ENCODE data around the gene SLC22A12. TPM values are rescaled to one million over a fixed set of nuclear protein-coding genes. Genes with fewer than 3 reads are reported as not detected.
"Not testable (repeated sequence)": the region's sequence is repeated elsewhere in the genome, so short reads cannot be mapped to it uniquely, and the experiment has no call there.

The SLC22A12 gene
- total RNA-seq (2014; rRNA removed), result not detected in 2 replicates
- polyA plus RNA-seq (2012), result not detected

DNA sequence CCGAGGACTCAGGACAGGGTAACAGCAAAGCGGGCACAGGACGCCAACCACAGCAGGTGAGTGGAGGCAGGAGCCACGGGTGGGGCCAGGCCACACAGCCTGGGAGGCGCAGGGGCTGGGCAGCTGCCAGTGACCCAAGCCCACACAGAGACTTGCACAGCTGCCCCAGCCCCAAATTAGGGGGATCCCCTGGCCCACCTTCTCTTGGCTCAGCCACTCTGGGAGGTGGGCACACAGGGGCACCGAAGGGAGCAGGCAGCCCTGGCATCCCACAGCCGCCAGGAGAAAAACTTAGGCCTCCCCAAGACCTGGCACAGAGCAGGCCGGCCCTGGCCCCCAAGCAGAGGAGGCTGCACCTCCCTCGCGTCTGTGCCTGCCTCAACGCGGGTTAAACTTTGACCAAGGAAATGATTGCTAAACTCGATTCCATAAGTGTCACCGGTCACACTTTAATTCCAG lies at the start of gene SLC22A12:
Gene SLC22A12 (plus strand): TSS at position 458 of the 459 bp plus-strand sequence. CDS start 337 bp downstream, outside the sequence.
- DNase-seq (ENCODE audit: low read depth), result no peak

DNA sequence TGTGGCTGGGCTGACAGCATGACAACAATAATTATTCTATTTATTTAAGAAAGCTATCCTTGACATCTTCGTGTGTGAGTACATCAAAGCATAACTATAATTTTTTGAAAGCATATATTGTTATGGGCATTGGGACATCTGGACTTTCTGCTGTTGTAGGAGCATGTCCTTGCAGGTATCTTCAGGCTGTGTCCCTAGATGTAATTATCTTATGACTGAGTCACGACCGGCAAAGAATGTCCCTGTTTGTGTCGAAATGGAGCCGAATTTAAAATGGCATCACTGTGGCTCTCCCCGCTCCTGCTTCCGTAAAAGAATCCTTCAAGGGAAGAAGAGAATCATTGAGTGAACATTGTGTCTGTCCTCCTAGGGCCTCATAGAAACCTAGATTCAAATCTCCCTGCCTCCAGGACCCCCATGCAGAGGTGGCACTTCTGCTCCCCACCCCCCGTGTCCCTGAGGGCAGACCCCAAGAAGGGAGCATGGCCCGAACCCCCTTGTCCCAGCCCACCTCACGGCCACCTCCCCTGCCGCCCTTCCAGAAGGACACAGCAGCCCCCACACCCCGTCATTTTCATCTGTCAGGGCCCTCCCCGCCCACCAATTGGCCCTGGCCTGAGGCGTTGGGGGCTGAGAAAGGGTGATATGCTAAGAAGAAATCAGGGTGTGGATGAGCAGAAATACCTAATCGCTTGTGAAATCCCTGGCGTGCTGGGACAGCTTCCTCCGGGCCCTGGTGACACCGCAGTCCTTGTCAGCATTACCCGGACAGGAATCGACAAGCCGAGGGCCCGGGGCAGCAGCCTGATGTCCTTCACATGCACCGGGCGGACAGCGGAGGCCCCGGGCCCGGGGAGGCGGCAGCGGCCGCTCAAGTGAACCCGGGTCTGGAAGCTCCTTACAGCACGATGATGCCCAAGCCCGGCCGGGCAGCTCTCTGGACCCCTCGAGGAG lies 48.6 kb upstream of the SLC22A12 start:
- DNase-seq (ENCODE audit: low read depth), result no peak

DNA sequence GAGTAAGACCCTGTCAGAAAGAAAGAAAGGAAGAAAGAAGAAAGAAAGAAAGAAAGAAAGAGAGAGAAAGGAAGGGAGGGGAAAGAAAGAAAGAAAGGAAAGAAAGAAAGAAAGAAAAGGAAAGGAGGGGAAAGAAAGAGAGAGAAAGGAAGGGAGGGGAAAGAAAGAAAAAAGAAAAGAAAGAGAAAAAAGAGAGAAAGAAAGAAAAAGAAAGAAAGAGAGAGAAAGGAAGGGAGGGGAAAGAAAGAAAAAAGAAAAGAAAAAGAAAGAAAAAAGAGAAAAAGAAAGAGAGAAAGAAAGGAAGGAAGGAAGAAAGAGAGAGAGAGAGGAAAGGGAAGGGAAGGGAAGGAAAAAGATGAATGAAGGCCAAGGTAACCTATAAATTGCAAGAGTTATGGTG lies 47.2 kb upstream of the SLC22A12 start:
- no peak for DNase-seq (ENCODE audit: low read depth)

DNA sequence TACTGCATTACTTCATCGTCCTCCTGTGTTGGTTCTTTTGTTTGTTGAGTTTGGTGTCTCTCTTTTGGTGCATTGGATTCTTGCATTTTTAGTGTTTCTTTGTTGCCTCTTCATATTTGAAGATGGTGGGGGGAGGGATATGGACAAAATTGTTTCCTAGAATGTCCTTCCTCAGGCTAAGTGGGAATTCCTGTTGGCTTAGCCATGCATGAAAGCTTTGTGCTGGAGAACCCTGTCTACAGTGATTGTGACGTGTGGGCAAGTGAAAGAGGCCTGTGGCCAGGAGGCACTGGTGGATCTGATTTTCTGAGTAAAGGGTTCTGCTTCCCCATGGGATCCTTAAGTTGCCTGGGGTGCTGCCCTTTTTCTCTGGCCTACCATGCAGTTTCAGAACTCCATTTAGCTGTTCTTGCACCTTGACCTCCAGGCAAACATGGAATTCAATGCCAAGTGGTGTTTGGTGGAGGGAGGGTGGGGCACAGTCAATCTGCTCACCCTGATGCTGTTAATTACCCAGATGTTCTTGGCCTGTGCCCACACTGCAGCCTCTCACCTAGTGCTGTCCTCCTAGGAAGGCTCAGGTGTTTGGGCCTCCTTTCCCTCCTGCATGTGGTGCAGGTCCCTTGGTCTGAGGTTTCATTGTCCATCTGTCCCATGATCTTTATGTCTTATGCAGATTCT lies 46.3 kb upstream of the SLC22A12 start:
- no peak for DNase-seq (ENCODE audit: low read depth)

DNA sequence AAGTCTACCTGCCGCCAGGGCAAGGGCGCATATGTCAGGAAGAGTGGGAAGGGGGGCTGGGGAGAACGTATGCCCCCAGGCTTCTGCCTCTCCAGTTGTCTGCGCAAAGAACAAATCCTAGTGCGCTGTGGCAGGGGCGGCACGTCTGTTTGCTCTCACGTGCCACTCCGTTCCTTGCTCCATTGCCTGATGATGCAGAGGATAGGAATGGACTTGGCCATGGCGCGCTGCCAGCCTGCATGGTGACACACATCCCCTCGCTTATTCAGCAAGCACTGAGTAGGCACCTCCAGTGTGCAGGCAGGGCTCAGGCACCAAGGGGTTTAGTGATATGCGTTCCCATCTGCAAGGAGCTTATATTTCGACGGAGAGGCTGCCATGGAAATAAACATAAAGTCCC lies 45.4 kb upstream of the SLC22A12 start:
- DNase-seq (ENCODE audit: low read depth), result peak; percentile 50

DNA sequence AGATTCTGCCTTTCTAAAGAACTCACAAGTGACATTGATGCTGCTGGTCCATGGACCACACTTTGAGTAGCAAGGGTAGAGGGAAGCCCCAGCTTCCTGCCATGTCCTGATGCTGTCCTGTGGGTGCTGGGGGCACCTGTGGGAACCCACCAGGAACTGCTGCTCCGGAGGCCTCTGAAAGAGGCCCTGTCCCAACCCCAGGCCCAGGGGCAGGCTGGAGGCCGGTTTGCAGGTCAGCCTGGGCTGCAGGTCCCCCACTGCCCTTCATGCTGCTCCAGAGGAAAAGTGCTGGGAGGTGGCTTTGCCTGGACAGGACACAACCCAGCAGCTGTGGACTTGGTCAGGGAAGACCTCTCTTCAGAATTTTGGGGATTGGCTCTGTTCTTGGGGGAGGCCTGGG lies 44.8 kb upstream of the SLC22A12 start:
- DNase-seq (ENCODE audit: low read depth), result no peak

DNA sequence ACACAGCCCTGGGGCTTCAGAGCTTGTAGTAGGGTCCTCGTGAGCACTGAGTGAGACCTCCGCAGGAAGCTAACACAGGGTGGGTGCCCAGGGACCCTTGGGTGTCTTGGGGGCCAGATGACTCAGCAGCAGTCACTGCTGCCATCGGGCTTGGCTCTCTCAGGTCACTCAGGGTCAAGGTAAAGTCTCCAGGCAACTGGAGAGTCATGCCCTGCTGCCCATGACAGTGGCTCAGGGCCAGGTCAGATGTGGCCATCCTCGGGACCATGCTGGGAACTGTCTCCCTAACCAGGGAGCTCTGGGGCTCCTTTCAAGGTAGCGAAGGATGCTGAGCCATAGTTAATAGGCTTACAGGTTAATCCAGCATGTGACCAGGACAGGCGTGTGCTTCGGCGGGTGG lies 44.4 kb upstream of the SLC22A12 start:
- no peak for DNase-seq (ENCODE audit: low read depth)

DNA sequence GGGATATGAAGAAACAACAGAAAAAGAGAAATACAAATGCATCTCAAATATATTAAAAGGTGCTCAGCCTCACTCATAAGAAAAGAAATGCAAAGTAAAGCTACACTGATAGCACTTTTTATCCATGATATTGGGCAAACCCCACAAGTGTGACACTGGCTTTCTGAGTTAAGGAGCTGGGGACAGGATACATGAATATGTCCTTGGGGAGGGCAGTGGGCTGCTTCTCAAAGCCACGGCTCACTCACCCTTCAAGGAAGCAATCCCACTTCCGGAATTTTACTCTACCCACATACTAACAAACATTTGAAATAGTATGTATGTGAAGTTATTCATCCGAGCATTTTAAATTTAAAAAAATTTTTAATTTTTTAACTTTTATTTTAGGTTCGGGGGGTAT lies 41.1 kb upstream of the SLC22A12 start:
- no peak for DNase-seq (ENCODE audit: low read depth)

DNA sequence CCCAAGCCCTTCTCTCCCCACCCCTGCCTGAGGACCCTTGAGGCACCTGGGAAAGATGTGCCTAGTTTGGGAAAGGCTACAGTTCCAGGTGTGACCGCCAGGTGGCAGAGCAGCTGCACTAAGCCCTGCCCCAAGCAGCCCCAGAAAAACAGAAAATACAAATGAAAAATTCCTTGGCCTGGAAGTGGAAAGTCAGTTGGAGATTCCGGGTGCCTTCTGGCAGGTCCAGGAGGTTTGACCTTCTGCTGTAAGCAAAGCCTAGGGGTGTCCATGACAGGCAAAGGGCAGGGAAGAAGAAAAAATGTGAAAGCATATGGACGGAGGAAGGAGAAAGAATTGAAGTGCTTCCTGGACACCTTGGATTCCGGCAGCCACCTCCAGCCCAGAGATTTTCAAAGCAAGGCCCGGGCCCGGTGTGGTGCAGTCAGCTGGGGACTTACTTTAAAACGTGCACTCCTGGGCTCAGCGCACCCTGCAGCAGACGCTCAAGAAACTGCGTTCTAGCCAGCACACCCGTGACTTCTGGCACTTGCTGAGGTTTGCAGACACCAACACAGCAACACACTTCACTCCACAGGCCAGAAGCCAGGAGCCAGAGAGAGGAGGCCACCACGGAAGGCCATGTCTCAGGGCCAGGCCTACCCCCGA lies 37.3 kb upstream of the SLC22A12 start:
- DNase-seq (ENCODE audit: low read depth), result peak; percentile 11

DNA sequence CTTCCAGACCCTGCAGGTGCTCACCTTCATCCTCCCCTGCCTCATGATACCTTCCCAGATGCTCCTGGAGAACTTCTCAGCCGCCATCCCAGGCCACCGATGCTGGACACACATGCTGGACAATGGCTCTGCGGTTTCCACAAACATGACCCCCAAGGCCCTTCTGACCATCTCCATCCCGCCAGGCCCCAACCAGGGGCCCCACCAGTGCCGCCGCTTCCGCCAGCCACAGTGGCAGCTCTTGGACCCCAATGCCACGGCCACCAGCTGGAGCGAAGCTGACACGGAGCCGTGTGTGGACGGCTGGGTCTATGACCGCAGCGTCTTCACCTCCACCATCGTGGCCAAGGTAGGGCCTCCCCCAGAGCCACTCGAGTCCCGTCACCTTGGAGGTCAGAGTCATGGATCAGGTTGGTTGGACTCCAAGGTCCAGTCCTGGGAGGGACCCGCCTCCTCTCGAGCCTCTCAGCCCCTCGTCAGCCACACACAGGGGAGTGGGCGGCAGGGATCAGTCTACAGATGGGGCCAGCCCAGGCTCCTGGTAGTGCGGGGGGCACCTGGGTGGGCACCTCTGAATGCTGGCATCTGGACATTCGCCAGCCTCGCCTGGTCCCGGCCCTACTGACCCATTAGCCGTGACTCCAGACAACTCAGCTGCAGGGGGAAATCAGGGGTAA lies 34.8 kb upstream of the SLC22A12 start:
- no peak for DNase-seq (ENCODE audit: low read depth)

DNA sequence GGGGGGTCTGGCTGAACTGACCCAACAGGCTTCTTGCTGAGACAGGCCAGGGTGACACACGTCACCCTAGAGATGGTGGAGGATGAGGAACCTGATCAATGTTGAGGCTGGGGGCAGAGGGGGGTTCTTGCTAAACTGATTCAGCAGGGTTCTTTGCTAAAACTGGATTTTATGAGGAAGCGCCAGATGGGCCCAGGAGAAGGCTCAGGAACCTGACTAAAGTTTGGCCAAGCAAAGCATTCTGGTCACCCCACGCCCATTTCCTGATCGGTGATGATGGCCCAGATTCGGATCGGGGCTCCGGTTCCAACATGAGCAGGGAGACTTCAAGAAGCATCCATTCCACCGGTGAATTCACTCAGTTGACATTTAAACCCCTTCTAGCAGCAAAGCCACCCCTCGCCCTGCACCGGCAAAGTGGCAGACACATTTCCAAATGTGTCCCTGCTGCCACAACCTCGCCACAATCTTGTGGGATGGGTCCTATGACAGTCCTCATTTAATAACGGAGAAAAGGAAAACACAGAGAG lies 34.2 kb upstream of the SLC22A12 start:
- no peak for DNase-seq (ENCODE audit: low read depth)

DNA sequence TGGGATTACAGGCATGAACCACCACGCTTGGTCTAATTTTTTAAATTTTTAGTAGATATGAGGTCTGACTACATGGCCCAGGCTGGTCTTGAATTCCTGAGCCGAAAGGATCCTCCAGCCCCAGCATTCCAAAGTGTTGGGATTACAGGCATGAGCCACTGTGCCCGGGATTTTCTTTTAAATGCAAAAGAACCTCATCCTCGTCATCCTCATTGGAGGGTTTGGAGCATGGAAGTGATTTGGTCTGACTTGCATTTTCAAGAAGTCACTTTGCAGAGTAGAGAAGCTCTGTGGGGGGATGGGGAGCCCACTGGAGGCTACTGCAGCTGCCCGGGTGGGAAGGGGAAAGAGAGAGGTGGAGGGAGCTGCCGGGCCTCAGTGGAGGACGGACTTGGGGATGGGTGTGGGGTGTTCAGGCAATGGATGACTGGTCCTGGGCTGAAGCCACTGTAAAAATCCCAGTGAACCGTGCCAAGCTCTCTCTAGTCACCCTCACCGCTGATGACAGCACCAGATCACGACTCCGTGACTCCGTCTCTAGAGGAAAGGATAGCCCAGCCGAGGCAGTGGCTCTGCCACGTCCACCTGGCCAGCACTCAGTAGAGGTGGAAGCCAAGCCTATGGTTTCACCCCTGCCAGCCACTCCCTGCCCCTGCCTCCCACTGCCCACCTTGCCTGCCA lies 32.8 kb upstream of the SLC22A12 start:
- DNase-seq (ENCODE audit: low read depth), result no peak

DNA sequence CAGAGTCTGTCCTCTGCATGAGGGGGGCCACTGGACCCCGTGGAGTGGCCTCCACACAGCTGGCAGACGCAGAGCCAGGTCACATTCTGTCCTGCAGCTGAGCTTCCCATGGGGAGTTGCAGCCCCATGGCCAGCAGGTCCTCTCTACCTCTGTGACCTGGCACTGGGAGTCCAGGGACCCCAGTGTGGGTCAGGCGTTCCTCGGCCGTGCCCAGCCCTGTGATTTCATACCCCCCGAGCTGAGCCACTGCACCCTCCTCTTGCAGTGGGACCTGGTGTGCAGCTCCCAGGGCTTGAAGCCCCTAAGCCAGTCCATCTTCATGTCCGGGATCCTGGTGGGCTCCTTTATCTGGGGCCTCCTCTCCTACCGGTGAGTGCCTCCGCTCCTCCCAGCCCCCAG lies 32.2 kb upstream of the SLC22A12 start:
- DNase-seq (ENCODE audit: low read depth), result no peak

DNA sequence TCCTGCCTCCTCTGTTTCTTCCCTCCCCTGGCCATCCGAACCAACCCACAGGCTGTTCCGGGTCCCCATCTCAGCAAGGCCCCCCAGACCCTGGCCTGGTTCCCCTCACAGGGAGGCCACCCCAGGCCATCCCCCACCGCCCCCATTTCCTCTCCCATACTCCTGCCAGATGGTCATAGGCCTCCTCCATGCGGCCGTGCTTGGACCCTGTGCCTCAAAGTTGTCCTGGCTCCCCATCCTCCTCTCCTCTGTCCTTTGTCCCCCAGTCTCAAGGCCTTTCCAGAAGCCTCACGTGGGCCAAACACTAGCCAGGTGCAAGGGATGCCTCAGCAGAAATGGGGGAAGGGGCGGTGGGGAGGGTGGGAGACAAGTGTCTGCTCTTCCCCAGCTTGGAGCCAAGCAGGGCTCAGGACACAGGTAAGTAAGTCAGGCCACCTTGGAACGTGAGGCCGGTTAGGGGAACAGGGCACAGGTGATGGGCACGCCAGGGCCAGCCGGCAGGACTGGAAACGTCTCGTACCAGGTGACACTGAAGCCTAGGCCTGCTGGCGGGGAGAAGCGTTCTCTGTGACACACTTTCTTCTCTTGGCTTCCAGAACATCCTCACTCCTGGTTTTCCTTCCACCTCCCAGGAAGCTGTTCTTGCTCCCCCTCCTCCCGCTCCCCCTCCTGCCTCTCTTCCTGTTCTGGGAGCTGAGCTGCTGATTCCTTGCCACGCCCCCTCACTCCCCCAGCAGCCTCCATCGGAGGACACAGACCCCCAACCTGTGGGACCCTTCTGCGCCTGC lies 31.5 kb upstream of the SLC22A12 start:
- DNase-seq (ENCODE audit: low read depth), result no peak

DNA sequence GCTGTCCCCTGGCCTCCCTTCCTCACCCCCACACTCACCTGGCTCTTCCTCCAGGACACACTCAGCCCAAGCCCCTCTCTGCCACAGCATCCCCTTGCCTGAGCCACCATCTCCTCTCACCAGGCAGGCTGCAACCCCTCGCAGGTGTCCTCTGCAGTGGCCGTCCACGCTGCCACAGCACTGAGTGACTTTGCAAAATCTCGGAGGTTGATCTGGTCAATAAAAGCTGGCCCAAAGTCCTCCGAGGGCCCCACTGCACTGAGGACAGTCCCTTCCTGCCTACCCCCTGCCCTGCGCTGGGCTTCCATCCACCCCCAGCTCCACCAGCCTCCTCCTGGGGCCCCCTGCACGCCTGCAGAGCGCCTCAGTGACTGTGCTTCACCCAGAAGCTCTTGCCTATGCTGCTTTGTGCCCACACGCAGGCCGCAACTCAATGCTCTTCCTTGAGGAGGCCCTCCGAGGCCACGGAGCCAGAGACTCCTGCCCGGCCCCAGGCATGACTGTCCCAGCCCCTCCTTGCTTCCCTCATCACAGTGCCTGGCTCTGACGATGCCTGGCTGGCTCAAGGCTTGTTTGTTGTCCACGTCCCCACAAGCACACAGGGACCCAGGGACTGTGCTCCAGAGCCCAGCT lies 30.8 kb upstream of the SLC22A12 start:
- DNase-seq (ENCODE audit: low read depth), result no peak

DNA sequence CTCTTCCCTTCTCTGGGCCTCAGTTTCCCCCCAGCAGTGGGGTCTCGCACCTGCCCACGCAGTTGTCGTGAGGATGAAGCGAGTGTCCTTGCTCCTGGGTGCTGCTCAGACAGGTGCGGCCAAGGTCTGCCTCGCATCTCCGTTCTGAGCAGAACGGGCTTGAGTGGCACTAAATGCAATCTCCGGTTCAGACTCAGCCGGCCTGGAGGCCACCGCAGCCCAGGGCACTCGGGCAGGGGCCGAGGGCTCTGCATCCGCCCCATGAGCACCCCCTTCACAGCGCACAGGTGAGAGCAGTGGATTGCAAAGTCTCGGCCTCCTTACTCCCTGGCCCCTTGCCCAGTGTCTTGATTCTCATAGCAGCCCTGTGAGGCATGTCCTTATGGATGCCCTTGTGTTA lies 30.1 kb upstream of the SLC22A12 start:
- no peak for DNase-seq (ENCODE audit: low read depth)

DNA sequence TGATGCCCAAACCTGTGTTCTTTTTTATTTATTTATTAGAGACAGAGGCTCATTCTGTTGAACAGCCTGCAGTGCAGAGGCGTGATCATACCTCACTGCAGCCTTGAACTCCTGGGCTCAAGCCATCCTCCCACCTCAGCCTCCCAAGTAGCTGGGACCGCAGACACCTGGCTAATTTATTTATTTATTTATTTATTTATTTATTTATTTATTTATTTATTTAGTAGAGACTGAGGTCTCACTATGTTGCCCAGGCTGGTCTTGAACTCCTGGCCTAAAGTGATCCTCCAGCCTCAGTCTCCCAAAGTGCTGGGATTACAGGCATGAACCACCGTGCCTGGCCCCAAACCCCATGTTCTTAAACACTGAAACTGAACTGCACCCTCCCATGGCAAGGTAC lies 29.6 kb upstream of the SLC22A12 start:
- not testable (repeated sequence) for DNase-seq (ENCODE audit: low read depth)

DNA sequence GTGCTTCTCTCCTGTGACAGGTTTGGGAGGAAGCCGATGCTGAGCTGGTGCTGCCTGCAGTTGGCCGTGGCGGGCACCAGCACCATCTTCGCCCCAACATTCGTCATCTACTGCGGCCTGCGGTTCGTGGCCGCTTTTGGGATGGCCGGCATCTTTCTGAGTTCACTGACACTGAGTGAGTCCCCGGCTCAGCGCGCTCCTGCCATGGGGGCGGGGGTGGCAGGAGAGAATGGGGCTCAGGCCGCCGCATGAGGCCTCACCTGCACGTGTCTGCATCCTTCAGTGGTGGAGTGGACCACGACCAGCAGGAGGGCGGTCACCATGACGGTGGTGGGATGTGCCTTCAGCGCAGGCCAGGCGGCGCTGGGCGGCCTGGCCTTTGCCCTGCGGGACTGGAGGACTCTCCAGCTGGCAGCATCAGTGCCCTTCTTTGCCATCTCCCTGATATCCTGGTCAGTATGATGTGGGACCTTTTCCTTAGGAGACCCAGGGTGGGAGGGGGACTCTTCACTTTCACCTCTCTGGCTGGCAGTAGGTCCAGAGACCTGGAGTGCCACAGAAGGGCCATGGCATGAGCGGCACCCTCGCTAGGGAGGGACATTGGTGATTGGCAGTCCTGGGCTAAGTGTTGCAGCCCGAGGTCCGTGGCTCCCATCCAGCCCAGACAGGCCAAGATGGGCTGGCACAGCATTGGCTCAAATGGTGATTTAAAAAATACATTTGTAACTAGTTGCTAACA lies 28.9 kb upstream of the SLC22A12 start:
- no peak for DNase-seq (ENCODE audit: low read depth)

Measured in LHCN-M2 (cell line).